ENCODE data around the gene FGF8. TPM values are rescaled to one million over a fixed set of nuclear protein-coding genes. Genes with fewer than 3 reads are reported as not detected.

Gene FGF8
- total RNA-seq, 4 donors from 2014 or later, result not detected

- TF ChIP-seq POLR2A (IDR thresholded peaks at IDR 0.05) (no peak), CTCF (IDR thresholded peaks at IDR 0.05 in 4 of 5, conservative IDR thresholded peaks at IDR 0.05 in 1 of 5) (no peak)
- H3K27ac ChIP-seq, result no peak overlapping the region
- peaks cover 7 to 8% of the 10 kb centered on the region in 2 donors for H3K4me1 ChIP-seq
- DNase-seq (no peak), ATAC-seq (no peak)
- H3K27me3 ChIP-seq, result peaks cover 46 to 52% (median 47%) of the 10 kb centered on the region in 3 donors
- H3K9me3 ChIP-seq, result no peaks in the 10 kb centered on the region
- no peak overlapping the region for H3K4me3 ChIP-seq
- in situ Hi-C loops (cut with MboI; ENCODE audit: low sequenced_read_pairs in 4 of 4), result no loop called here
- H3K36me3 ChIP-seq, result no peaks in the 10 kb centered on the region
- intact Hi-C loops (cut with DNase I; ENCODE audit: low total_unique reads), result no loop called here
These were observed 5.3 kb downstream of the FGF8 start for GRCh38 chr10:101770331-101771215.

- Histone ChIP-seq H3K4me3 (no peak overlapping the region), H3K27ac (no peak overlapping the region), H3K9me3 (no peaks in the 10 kb centered on the region), H3K27me3 (peaks cover 36 to 43% (median 37%) of the 10 kb centered on the region in 3 donors), H3K36me3 (no peaks in the 10 kb centered on the region), H3K4me1 (no peaks in the 10 kb centered on the region)
- DNase-seq, result no peak
- ATAC-seq, result no peak
- TF ChIP-seq CTCF (IDR thresholded peaks at IDR 0.05 in 4 of 5, conservative IDR thresholded peaks at IDR 0.05 in 1 of 5), result no peak
- TF ChIP-seq POLR2A (IDR thresholded peaks at IDR 0.05), result no peak
- in situ Hi-C loops (cut with MboI; ENCODE audit: low sequenced_read_pairs in 4 of 4), result no loop called here
- intact Hi-C loops (cut with DNase I; ENCODE audit: low total_unique reads), result no loop called here
These were observed 6.3 kb downstream of the FGF8 start for GRCh38 chr10:101769541-101770180.

GRCh38 chr10:101768791-101769170 lies 7.1 kb downstream of the FGF8 start:
- ATAC-seq (no peak), DNase-seq (no peak)
- TF ChIP-seq POLR2A (IDR thresholded peaks at IDR 0.05), result no peak
- H3K36me3 ChIP-seq, result no peaks in the 10 kb centered on the region
- intact Hi-C loops (cut with DNase I; ENCODE audit: low total_unique reads), result no loop called here
- H3K9me3 ChIP-seq, result no peaks in the 10 kb centered on the region
- H3K4me1 ChIP-seq, result no peaks in the 10 kb centered on the region
- H3K27me3 ChIP-seq, result peaks cover 28 to 35% (median 29%) of the 10 kb centered on the region in 3 donors
- H3K27ac ChIP-seq, result no peak overlapping the region
- in situ Hi-C loops (cut with MboI; ENCODE audit: low sequenced_read_pairs in 4 of 4), result no loop called here
- H3K4me3 ChIP-seq, result no peak overlapping the region

- no peak overlapping the region for H3K27ac ChIP-seq
- H3K4me3 ChIP-seq, result no peak overlapping the region
- intact Hi-C loops (cut with DNase I; ENCODE audit: low total_unique reads), result no loop called here
- TF ChIP-seq CTCF (IDR thresholded peaks at IDR 0.05 in 4 of 5, conservative IDR thresholded peaks at IDR 0.05 in 1 of 5) (no peak), POLR2A (IDR thresholded peaks at IDR 0.05) (no peak)
- ATAC-seq, result no peak
- DNase-seq, result no peak
- in situ Hi-C loops (cut with MboI; ENCODE audit: low sequenced_read_pairs in 4 of 4), result no loop called here
- no peaks in the 10 kb centered on the region for H3K9me3 ChIP-seq
- H3K4me1 ChIP-seq, result no peaks in the 10 kb centered on the region
- no peaks in the 10 kb centered on the region for H3K36me3 ChIP-seq
- peaks cover 23 to 30% (median 23%) of the 10 kb centered on the region in 3 donors for H3K27me3 ChIP-seq
These were observed 7.7 kb downstream of the FGF8 start for GRCh38 chr10:101767966-101768790.

GRCh38 chr10:101767600-101767945 lies 8.3 kb downstream of the FGF8 start:
- Histone ChIP-seq H3K4me1 (no peaks in the 10 kb centered on the region), H3K36me3 (no peaks in the 10 kb centered on the region), H3K27me3 (peaks cover 17 to 24% (median 17%) of the 10 kb centered on the region in 3 donors), H3K9me3 (no peaks in the 10 kb centered on the region), H3K27ac (no peak overlapping the region), H3K4me3 (no peak overlapping the region)
- no peak for TF ChIP-seq CTCF (IDR thresholded peaks at IDR 0.05 in 4 of 5, conservative IDR thresholded peaks at IDR 0.05 in 1 of 5)
- no peak for TF ChIP-seq POLR2A (IDR thresholded peaks at IDR 0.05)
- in situ Hi-C loops (cut with MboI; ENCODE audit: low sequenced_read_pairs in 4 of 4), result no loop called here
- ATAC-seq (no peak), DNase-seq (no peak)
- intact Hi-C loops (cut with DNase I; ENCODE audit: low total_unique reads), result no loop called here

Measured in gastrocnemius medialis (tissue), 4 donors.